Stimulated activated CD8-positive, alpha-beta memory T cell treated with anti-CD3 and anti-CD28 coated beads, Interleukin-7, amount 100 ng/mL, for 48 hours (primary cell): Measurements from ENCODE around the gene TOP2A.

Experiments
- DNase-seq, 2 donors: peaks; one replicate each; pipeline ENCODE4 v3.0.0-alpha.2; 2020; ENCODE audit warnings: low read depth in 1 of 2; ENCODE audit errors: extremely low read depth in 1 of 2

Gene TOP2A

GRCh38 chr17:40348562-40349476 is 68.9 kb downstream of the TOP2A start:
- DNase-seq: no peak

- DNase-seq: no peak
These were observed 69.6 kb downstream of the TOP2A start for GRCh38 chr17:40348136-40348504.

DNA sequence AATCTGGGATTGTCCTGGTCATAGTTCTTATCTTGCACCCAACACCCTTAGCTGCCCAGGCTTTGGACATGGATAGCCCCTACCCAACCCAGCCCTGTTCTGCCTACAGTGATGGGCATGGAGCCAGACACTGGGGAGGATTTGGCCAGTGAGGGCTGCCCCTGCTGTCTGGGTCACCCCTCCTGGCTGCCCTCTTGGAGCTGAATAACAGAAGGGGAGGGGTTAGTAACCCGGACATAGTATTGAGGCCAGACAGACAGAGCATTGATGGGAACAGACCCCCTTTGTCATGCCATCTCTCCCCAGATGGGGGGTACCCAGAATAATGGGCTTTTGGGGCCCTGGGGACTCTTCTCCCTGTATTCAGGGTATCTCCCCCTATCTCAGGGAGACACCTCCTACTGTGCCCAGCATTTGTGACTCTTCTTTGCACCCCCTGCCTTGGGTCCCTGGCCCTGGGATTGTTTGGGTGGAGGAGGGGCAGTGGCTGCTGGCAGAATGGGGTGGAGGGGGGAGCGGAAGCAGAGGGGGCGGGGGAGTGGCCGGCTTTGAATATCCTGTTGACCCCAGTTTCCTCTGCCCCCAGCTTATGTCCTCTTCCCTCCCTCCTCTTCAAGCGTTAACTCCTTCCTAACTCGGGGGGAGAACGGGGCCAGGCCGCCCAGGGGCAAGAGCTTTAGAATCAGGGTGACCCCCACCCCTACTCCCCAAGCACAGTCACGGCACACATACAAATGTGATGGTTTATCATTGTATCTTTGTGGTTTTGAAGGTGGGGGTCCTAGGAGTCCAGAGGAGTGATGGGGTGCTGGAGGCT is 70.2 kb downstream of the TOP2A start:
- DNase-seq: no peak

DNA sequence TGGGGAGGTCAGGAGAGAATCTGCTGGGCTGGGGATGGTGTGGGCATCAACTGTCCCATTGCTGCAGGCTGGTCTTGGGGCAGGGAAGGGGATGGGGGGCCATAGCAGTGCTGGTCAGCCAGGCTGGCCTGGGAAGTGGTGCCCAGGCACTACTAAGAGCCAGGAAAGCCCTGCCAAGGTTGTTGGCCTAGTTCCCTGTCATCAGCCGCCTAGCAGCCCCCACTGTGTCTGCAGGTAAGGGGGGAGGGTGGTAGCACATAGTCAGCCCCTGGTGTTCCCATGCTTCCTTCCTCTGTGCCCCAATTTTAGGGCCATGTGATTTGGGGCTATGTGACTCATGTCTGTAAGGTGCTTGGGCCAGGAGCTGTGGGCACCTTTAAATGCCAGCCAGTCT is 70.9 kb downstream of the TOP2A start:
- DNase-seq: no peak

DNA sequence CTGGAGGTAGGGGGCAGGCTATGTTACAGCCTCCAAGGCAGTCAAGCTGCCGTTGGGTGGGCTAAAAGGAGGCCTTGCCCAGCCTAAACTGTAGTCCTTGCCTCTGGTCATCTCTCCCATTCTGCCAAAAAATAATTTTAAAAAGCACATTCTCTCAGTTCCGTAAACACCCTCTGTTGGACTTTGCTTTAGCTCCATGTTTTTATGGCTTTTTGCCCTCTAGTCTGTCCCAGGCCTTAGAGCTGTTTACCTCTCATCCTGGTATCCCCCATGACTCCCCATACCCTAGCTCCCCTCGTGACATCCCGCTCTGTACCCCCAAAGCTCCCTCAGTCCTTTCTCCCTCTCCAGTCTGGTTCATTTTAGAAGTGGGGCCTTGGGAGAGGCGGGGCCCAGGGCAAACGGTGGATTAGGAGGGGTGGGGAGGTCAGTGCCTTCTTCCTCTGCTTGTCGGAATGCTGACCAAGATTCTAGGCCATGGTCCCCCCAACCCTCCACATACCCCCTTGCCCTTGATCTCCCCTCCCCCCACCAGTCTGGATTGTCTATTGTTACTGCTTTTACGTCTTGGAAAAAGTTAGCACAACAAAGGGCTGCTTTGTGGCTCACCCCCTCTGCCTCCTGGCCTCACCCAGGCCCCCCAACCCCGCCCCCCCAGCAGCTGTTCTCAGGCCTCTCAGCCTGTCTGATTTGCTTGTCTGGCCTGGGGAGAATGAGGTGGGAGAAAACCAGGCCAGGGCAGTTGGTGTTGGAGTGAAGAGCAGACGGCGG is 71.5 kb downstream of the TOP2A start:
- DNase-seq: no peak

- DNase-seq: no peak
These were observed 72.3 kb downstream of the TOP2A start for GRCh38 chr17:40345161-40345993.

DNA sequence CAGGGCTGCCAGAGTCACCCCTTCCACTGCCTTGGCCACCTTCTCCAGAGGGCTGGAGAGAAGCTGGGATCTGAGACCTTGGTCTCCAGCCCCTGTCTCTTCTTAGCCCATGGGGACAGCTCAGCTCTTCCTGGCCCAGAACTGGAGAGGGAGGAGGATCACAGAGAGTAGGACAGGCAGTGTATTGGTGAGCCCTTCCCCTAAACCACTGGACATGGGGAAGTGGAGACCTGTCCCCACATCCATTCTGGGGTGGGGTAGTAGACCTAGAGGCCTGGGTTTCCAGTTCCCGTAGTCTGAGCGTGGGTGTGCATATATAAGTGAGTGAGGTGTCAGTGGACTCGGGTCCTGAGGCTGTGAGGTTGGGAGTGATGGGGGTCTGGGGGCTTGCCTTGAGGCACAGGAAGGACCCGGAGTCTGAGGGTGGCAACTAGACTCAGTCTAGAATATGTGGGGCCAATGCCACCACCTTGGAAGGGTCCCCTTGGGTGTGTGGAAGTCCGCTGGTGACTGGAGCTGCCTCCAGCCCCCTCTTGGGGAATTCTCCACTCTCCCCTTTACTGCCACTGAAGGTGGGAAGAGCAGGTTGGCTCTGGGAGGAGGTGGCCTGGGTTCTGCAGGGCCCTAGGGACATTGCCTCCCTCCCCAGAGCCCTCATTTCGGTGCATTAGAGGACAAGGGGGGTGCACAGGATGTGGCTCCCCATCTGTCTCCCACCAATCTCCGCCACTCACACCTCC is 73.1 kb downstream of the TOP2A start:
- no peak for DNase-seq

- no peak for DNase-seq
These were observed 74.2 kb downstream of the TOP2A start for GRCh38 chr17:40343219-40344119.

DNA sequence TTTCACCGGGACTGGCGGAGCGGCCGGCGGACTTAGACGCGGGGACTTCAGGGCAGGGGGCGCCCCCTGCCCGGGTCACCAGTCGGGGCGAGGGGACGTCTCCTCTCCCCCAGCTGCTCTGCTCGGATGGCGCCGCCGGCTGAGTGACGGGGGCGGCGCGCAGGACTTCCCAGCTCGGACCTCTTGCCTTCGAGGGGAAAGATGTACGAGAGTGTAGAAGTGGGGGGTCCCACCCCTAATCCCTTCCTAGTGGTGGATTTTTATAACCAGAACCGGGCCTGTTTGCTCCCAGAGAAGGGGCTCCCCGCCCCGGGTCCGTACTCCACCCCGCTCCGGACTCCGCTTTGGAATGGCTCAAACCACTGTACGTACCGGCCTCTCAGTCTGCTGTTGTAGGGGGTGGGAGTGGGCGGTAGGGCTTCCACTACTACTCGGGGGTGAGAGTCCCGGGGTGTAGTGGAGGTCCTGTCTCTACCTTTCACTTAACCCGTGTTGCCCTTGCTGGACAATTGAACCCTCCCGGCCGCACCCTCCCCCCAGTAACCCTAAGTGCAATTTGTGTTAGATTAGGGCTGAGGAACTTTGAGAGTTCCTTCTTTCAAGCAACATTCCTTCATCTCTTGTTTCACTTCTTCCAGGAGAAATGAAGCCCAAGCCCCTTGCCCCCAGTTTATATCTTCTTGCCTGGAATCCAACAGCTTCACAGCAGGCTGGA is 75.0 kb downstream of the TOP2A start:
- no peak for DNase-seq

GRCh38 chr17:40341808-40342503 is 75.7 kb downstream of the TOP2A start:
- no peak for DNase-seq

DNA sequence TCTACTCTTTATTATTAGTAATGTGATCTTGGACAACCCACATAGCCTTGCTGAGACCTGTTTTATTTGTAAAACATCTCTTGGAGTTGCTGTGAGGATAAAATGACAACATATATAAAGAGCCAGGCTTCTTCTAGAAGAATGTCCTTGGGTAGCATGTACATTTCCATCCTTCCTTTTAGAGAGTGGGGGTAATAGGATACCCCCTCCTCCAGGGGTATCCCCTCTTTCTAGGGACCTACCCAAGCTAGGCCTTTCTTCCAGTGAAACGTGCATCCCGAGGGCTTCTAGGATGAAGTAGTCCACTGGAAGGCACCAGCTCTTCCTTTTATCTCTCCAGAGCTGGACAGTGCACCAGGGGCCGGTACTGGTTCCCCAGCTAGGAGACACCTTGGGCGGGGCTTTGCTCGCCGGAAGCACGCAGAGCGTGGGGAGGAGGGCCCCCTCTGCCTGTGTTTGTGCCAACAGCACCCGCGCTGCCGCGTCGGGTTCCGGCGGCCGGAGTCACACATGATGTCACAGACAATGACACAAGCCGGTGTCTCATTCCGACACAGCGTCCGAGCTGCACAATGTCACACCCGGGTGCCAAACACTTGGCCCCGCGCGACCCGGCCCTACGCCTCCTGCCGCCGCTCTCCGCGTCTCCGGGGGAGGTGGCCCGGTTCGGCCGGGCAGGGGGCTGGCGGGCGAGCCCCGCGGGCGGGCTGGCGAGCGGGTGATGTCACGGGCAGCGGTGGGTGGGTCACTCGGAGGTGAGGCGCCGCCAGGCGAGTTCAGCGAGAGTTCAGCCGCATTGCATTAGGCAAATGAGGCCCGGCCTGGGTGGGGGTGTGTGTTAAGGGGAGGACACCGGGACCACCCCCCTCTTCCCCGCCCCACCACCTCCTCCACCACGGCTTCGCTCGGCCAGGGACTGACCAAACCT is 76.6 kb downstream of the TOP2A start:
- peak; percentile 75 to 84 for DNase-seq

DNA sequence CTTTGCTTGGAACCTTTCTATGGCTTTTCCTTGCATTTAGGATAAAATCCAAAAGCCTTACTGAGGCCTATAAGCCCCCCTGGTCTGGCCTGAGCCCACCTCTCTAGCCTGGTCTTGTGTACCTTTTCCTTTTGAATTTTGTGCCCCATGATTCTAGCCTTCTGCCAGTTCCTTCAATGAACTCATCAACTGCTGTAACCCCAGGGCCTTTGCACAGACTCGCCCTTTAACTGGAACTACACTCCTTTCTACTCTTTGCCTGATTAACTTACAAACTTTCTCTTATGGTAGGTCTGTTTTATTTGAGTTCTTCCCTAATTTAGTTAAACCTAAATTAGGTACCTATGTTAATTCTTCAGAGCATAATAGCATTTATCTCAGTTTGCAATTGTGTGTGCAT is 77.4 kb downstream of the TOP2A start:
- no peak for DNase-seq

- no peak for DNase-seq
These were observed 78.6 kb downstream of the TOP2A start for GRCh38 chr17:40338941-40339649.
